Vagina (tissue), 2 donors: ENCODE measurements around the gene LAMA2. TPM values are rescaled to one million over a fixed set of nuclear protein-coding genes. Genes with fewer than 3 reads are reported as not detected.

Experiments used
- DNase-seq, 2 donors: peaks; one replicate each; pipeline ENCODE4 v3.0.0-alpha.2; 2017; ENCODE audit errors: extremely low spot score in 2 of 2
- H3K27ac ChIP-seq: fragments of 200-600 bp; sonication (generic); one replicate; pipeline ENCODE4 v1.5.1; 2019
- H3K27me3 ChIP-seq: fragments of 200-600 bp; sonication (generic); one replicate; pipeline ENCODE4 v1.5.1; 2019
- H3K36me3 ChIP-seq, 2 donors: fragments of 200-600 bp; sonication (generic); one replicate each; pipeline ENCODE4 v1.5.1; 2017 to 2019
- H3K4me1 ChIP-seq: fragments of 200-600 bp; sonication (generic); one replicate; pipeline ENCODE4 v1.5.1; 2019
- H3K4me3 ChIP-seq, 2 donors: fragments of 200-600 bp; sonication (generic); 1 replicate in 1 of 2; 2 replicates in 1 of 2; pipeline ENCODE4 v1.5.1; 2016 to 2019
- H3K9me3 ChIP-seq: fragments of 200-600 bp; sonication (generic); one replicate; pipeline ENCODE4 v1.5.1; 2019
- CTCF ChIP-seq, 3 experiments: fragments of 450-650 bp in 2 of 3; fragments of 200-600 bp in 1 of 3; sonication (generic) in 1 of 3; IDR thresholded peaks; one replicate each; pipeline ENCODE4 v1.5.1; 2017 to 2019; ENCODE audit warnings: antibody characterized with exemption in 3 of 3, mild to moderate bottlenecking in 2 of 3, moderate library complexity in 2 of 3
- POLR2A ChIP-seq, 2 donors: fragments of 450-650 bp; IDR thresholded peaks; one replicate each; pipeline ENCODE4 v1.6.1; 2017; ENCODE audit warnings: antibody characterized with exemption in 2 of 2, mild to moderate bottlenecking in 2 of 2, moderate library complexity in 2 of 2
- POLR2AphosphoS5 ChIP-seq, 2 donors: sonication (generic); formaldehyde crosslinking; IDR thresholded peaks; one replicate each; pipeline ENCODE4 v1.9.0; 2017; ENCODE audit warnings: antibody characterized with exemption in 2 of 2, mild to moderate bottlenecking in 2 of 2, low read depth in 1 of 2; ENCODE audit not compliant: insufficient read depth in 1 of 2
- intact Hi-C: fragments of 100-400 bp; cut with DNase I; formaldehyde crosslinking; loops from one replicate; pipeline ENCODE4 v1.15.1; 2023
- total RNA-seq: library from RNA; depleted of rRNA; stranded (reverse); fragments of >200 nt; gene quantifications from one replicate; pipeline ENCODE4 v1.2.3, GENCODE V29; 2016

The LAMA2 gene
- total RNA-seq, 1 donor from 2014 or later = 91.1 TPM

GRCh38 chr6:128883906-128884305 is 968 bp downstream of the LAMA2 start:
- H3K27me3 ChIP-seq = no peaks in the 10 kb centered on the region
- no peak for DNase-seq

GRCh38 chr6:128885381-128885780 is 2.4 kb downstream of the LAMA2 start:
- intact Hi-C loops = no loop called here
- Histone ChIP-seq H3K36me3 (no peaks in the 10 kb centered on the region), H3K9me3 (no peaks in the 10 kb centered on the region), H3K4me3 (peak overlapping the region; percentile 21 to 55), H3K27ac (no peak overlapping the region), H3K27me3 (no peaks in the 10 kb centered on the region), H3K4me1 (peaks cover 7% of the 10 kb centered on the region)
- no peak for DNase-seq
- TF ChIP-seq POLR2A (IDR thresholded peaks at IDR 0.05) = no peak
- TF ChIP-seq POLR2AphosphoS5 (IDR thresholded peaks at IDR 0.05; ENCODE audit: insufficient read depth in 1 of 2, low read depth in 1 of 2) = no peak
- no peak for TF ChIP-seq CTCF (IDR thresholded peaks at IDR 0.05)

More at GRCh38 chr6:128883906-128884305, 968 bp downstream of the LAMA2 start:
- no peaks in the 10 kb centered on the region for H3K9me3 ChIP-seq
- intact Hi-C loops = no loop called here
- H3K4me3 ChIP-seq = peak overlapping the region; percentile 55 to 69
- H3K4me1 ChIP-seq = peaks cover 7% of the 10 kb centered on the region
- H3K27ac ChIP-seq = peak overlapping the region; percentile 16
- TF ChIP-seq POLR2A (IDR thresholded peaks at IDR 0.05) = no peak
- no peak for TF ChIP-seq CTCF (IDR thresholded peaks at IDR 0.05)
- TF ChIP-seq POLR2AphosphoS5 (IDR thresholded peaks at IDR 0.05; ENCODE audit: insufficient read depth in 1 of 2, low read depth in 1 of 2) = no peak
- H3K36me3 ChIP-seq = no peaks in the 10 kb centered on the region

- intact Hi-C loops = no loop called here
- Histone ChIP-seq H3K4me1 (peaks cover 7% of the 10 kb centered on the region), H3K9me3 (no peaks in the 10 kb centered on the region), H3K4me3 (peak overlapping the region; percentile 21 to 55), H3K36me3 (no peaks in the 10 kb centered on the region), H3K27me3 (no peaks in the 10 kb centered on the region), H3K27ac (no peak overlapping the region)
- DNase-seq = no peak
- TF ChIP-seq CTCF (IDR thresholded peaks at IDR 0.05) = no peak
- TF ChIP-seq POLR2AphosphoS5 (IDR thresholded peaks at IDR 0.05; ENCODE audit: insufficient read depth in 1 of 2, low read depth in 1 of 2) = no peak
- TF ChIP-seq POLR2A (IDR thresholded peaks at IDR 0.05) = no peak
Observed at GRCh38 chr6:128886706-128887105, 3.8 kb downstream of the LAMA2 start.

GRCh38 chr6:128888444-128889175 is 5.7 kb downstream of the LAMA2 start:
- Histone ChIP-seq H3K27ac (no peak overlapping the region), H3K27me3 (no peaks in the 10 kb centered on the region), H3K36me3 (no peaks in the 10 kb centered on the region), H3K4me3 (no peak overlapping the region), H3K4me1 (no peaks in the 10 kb centered on the region), H3K9me3 (no peaks in the 10 kb centered on the region)
- intact Hi-C loops = no loop called here
- TF ChIP-seq POLR2AphosphoS5 (IDR thresholded peaks at IDR 0.05; ENCODE audit: insufficient read depth in 1 of 2, low read depth in 1 of 2) = no peak
- no peak for TF ChIP-seq CTCF (IDR thresholded peaks at IDR 0.05)
- no peak for TF ChIP-seq POLR2A (IDR thresholded peaks at IDR 0.05)
- no peak for DNase-seq

GRCh38 chr6:128889870-128890269 is 6.9 kb downstream of the LAMA2 start:
- no peak for TF ChIP-seq CTCF (IDR thresholded peaks at IDR 0.05)
- TF ChIP-seq POLR2A (IDR thresholded peaks at IDR 0.05) = no peak
- no peak for TF ChIP-seq POLR2AphosphoS5 (IDR thresholded peaks at IDR 0.05; ENCODE audit: insufficient read depth in 1 of 2, low read depth in 1 of 2)
- intact Hi-C loops = no loop called here
- no peaks in the 10 kb centered on the region for H3K36me3 ChIP-seq
- H3K4me3 ChIP-seq = no peak overlapping the region
- no peak for DNase-seq
- H3K4me1 ChIP-seq = no peaks in the 10 kb centered on the region
- no peak overlapping the region for H3K27ac ChIP-seq
- H3K9me3 ChIP-seq = no peaks in the 10 kb centered on the region
- no peaks in the 10 kb centered on the region for H3K27me3 ChIP-seq
